Activated CD8-positive, alpha-beta T cell treated with anti-CD3 and anti-CD28 coated beads, Interleukin-2, amount 10 ng/mL, durations not matched to agents 7 days and 5 days (primary cell): Measurements from ENCODE around the gene PSEN1. TPM values are rescaled to one million over a fixed set of nuclear protein-coding genes. Genes with fewer than 3 reads are reported as not detected.
A peak's percentile ranks its signal among the peaks of the same experiment; 100 is the strongest.

Experiments
- ATAC-seq: fragments of 150-1000 bp; cut with Tn5 transposase; one replicate; pipeline ENCODE4 v1.10.0; 2021; ENCODE audit warnings: moderate library complexity
- CTCF ChIA-PET: fragments of 350-600 bp; sonication (Branson Sonifier 250); formaldehyde crosslinking; loops from one replicate; lab custom pipeline; 2021; ENCODE audit warnings: antibody characterized with exemption; lab: Charles Lee
- POLR2A ChIA-PET: fragments of 350-600 bp; sonication (Branson Sonifier 250); formaldehyde crosslinking; loops from one replicate; lab custom pipeline; 2021; ENCODE audit warnings: antibody characterized with exemption; lab: Charles Lee
- DNase-seq: peaks from one replicate; pipeline ENCODE4 v3.0.0-alpha.2; 2020
- H3K27ac Mint-ChIP-seq: one replicate; pipeline ENCODE4 v1.8.0; 2021; ENCODE audit warnings: mild to moderate bottlenecking, mixed read lengths
- H3K27me3 Mint-ChIP-seq: one replicate; pipeline ENCODE4 v1.8.0; 2021; ENCODE audit warnings: low read depth, mixed read lengths
- H3K36me3 Mint-ChIP-seq: one replicate; pipeline ENCODE4 v1.8.0; 2021; ENCODE audit warnings: low read depth, mixed read lengths
- H3K4me1 Mint-ChIP-seq: one replicate; pipeline ENCODE4 v1.8.0; 2021; ENCODE audit warnings: low read depth, mixed read lengths
- H3K4me3 Mint-ChIP-seq: one replicate; pipeline ENCODE4 v1.8.0; 2021; ENCODE audit warnings: mild to moderate bottlenecking, mixed read lengths
- H3K9me3 Mint-ChIP-seq: one replicate; pipeline ENCODE4 v1.8.0; 2022; ENCODE audit warnings: mixed read lengths; ENCODE audit not compliant: insufficient read depth
- total RNA-seq, 2 experiments: library from RNA; stranded (reverse); gene quantifications; one replicate each; pipeline ENCODE4 v1.2.3, GENCODE V29; 2021

PSEN1 gene
- total RNA-seq, 2 experiments from 2014 or later, result 33.0 to 33.7 TPM

GRCh38 chr14:73234586-73235394, 98.5 kb downstream of the PSEN1 start:
- H3K4me3 Mint-ChIP-seq, result no peak overlapping the region
- H3K36me3 Mint-ChIP-seq, result no peaks in the 10 kb centered on the region
- DNase-seq (no peak), ATAC-seq (no peak)
- no peak overlapping the region for H3K27ac Mint-ChIP-seq
- POLR2A ChIA-PET, result no interaction called here
- peaks cover 56% of the 10 kb centered on the region for H3K27me3 Mint-ChIP-seq
- no peaks in the 10 kb centered on the region for H3K9me3 Mint-ChIP-seq
- peaks cover 4% of the 10 kb centered on the region for H3K4me1 Mint-ChIP-seq
- CTCF ChIA-PET, result interaction anchor here (0.8 kb wide), 1 partner anchor 58 kb away, joined by 3 read pairs; no protein-coding TSS in a partner anchor

DNA sequence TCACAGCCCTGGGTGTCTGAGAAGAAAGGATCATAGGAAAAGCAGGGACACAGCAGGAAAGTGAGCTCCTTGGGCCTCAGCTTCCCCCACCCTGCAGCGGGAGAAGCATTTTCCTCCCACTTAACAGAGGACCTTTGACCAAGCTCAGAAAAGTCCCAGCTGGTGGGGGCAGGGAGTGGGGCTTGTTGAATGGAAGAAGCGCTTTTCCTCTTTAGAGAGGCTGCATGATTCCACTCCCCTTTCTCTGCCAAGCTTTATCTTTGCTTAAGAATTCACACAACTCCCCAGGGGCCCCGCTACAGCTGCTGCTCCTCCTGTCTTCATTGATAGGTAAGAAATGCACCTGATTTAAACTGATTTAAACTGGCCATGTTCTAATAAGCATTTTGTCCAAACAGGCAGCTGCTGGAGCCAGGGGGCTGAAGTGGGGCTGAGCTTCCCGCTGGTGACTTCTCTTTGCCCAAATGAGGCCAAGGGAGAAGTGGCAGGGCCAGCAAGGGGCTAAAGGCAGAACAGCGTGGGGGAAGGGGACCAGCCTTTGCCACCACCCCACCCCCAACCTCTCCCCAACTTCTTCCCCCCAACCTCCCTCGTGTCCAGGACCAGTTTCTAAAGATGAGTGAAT, 99.3 kb downstream of the PSEN1 start:
- CTCF ChIA-PET, result interaction anchor here (0.8 kb wide), 1 partner anchor 59 kb away, joined by 3 read pairs; no protein-coding TSS in a partner anchor

GRCh38 chr14:73236157-73236556, 99.8 kb downstream of the PSEN1 start:
- DNase-seq, result no peak
- H3K27ac Mint-ChIP-seq, result no peak overlapping the region
- no peaks in the 10 kb centered on the region for H3K36me3 Mint-ChIP-seq
- CTCF ChIA-PET, result no interaction called here
- POLR2A ChIA-PET, result no interaction called here
- ATAC-seq, result no peak
- H3K4me1 Mint-ChIP-seq, result peaks cover 9% of the 10 kb centered on the region
- H3K4me3 Mint-ChIP-seq, result no peak overlapping the region
- peaks cover 66% of the 10 kb centered on the region for H3K27me3 Mint-ChIP-seq
- no peaks in the 10 kb centered on the region for H3K9me3 Mint-ChIP-seq

More for the DNA sequence above, 99.3 kb downstream of the PSEN1 start:
- POLR2A ChIA-PET, result no interaction called here
- H3K9me3 Mint-ChIP-seq, result no peaks in the 10 kb centered on the region
- DNase-seq, result no peak
- peaks cover 5% of the 10 kb centered on the region for H3K4me1 Mint-ChIP-seq
- peaks cover 61% of the 10 kb centered on the region for H3K27me3 Mint-ChIP-seq
- H3K36me3 Mint-ChIP-seq, result no peaks in the 10 kb centered on the region
- no peak for ATAC-seq
- H3K27ac Mint-ChIP-seq, result no peak overlapping the region
- no peak overlapping the region for H3K4me3 Mint-ChIP-seq

DNA sequence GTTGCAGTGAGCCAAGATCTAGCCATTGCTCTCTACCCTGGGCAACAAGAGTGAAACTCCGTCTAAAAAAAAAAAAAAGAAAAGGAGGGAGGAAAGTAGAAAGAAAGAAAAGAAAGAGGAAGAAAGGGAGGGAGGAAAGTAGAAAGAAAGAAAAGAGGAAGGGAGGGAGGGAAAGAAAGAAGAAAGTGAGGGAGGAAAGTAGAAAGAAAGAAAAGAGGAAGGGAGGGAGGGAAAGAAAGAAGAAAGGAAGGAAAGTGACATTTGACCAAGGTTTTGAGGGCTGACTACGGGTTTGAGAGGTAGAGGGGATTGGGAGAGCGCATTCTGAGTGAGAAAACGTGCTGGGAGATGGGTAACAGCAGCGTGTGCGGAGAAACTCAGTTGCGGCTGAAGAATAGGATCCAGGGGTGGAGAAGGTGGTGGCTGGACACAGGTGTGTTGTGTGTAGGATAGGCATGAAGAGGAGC, 100.5 kb downstream of the PSEN1 start:
- peak overlapping the region; percentile 40 for H3K4me3 Mint-ChIP-seq
- no peaks in the 10 kb centered on the region for H3K36me3 Mint-ChIP-seq
- no peak overlapping the region for H3K27ac Mint-ChIP-seq
- CTCF ChIA-PET, result no interaction called here
- DNase-seq (no peak), ATAC-seq (peak; percentile 7)
- peaks cover 69% of the 10 kb centered on the region for H3K27me3 Mint-ChIP-seq
- no peaks in the 10 kb centered on the region for H3K9me3 Mint-ChIP-seq
- H3K4me1 Mint-ChIP-seq, result peaks cover 9% of the 10 kb centered on the region
- POLR2A ChIA-PET, result no interaction called here

GRCh38 chr14:73237219-73237785, 101.0 kb downstream of the PSEN1 start, which contains the start of gene PAPLN:
Gene PAPLN (plus strand): TSS chr14:73237506. CDS start chr14:73239779, 2,273 bp downstream.
- H3K4me1 Mint-ChIP-seq, result peaks cover 9% of the 10 kb centered on the region
- peak within 1 kb of the TSS; percentile 40 for H3K4me3 Mint-ChIP-seq
- POLR2A ChIA-PET, result no interaction called here
- H3K27ac Mint-ChIP-seq, result no peak within 1 kb of the TSS
- no peaks in the 10 kb centered on the region for H3K9me3 Mint-ChIP-seq
- no peaks in the 10 kb centered on the region for H3K36me3 Mint-ChIP-seq
- DNase-seq (no peak), ATAC-seq (peak; percentile 38)
- H3K27me3 Mint-ChIP-seq, result peaks cover 72% of the 10 kb centered on the region
- CTCF ChIA-PET, result no interaction called here

DNA sequence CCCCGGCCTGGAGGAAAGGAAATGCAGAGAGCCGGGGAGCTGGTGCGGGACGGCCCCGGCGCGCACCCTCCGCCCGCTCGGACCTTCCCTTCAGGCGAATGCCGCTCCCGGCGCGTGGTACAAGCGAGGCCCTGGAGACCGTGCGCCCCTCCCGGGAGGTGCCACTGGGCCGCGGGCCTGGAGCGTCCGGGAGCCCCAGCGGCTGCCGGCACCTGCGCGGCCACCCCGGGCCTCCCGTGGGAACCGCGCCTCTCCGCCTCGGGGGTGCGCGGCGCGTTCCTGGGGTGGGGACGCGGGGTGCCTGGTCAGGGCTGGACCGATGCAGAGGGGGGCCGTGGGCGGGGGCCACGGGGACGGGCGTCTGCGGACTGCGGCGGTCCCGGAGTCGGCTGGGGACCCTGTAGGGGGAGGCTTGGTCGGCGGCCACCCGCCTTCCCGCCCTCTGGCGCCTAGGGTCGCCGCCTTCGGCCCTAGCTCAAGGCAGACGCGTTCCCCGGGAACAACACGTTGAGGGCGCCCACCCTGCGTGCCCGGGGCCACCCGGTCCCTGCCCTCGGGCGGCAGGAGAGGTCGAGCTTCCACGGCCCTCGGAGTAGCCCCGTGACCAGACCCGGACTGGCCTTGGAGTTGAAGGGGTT, 101.6 kb downstream of the PSEN1 start:
- H3K27me3 Mint-ChIP-seq, result peaks cover 71% of the 10 kb centered on the region
- no peaks in the 10 kb centered on the region for H3K9me3 Mint-ChIP-seq
- peak; percentile 31 for ATAC-seq
- peaks cover 14% of the 10 kb centered on the region for H3K4me1 Mint-ChIP-seq
- no peak for DNase-seq
- ChIA-PET POLR2A (no interaction called here), CTCF (no interaction called here)
- no peaks in the 10 kb centered on the region for H3K36me3 Mint-ChIP-seq
- peak overlapping the region; percentile 15 for H3K4me3 Mint-ChIP-seq
- H3K27ac Mint-ChIP-seq, result no peak overlapping the region

DNA sequence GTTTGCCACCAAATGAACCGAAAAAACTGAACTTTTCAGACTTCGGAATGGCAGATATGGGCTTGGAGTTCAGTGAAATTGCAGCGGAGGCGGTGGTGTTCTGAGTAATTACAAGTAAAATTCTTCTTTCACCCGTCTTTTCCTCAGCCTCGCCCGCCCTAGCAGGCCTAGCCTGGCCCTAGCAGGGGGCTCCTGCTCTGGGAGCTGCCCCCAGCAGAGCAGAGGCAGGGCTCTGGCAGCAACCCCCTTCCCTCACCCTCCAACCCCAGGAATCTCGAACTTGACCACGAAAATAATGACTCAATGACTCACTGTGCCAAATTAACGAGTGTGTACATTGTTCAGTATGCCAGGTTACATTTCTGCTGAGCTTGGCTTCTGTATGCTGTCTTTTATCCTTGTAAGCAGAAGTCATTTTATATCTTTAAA, 102.1 kb downstream of the PSEN1 start:
- POLR2A ChIA-PET, result no interaction called here
- Mint-ChIP-seq H3K4me1 (peaks cover 19% of the 10 kb centered on the region), H3K9me3 (no peaks in the 10 kb centered on the region), H3K27ac (no peak overlapping the region), H3K36me3 (no peaks in the 10 kb centered on the region), H3K4me3 (peak overlapping the region; percentile 15), H3K27me3 (peaks cover 72% of the 10 kb centered on the region)
- DNase-seq, result no peak
- CTCF ChIA-PET, result no interaction called here
- ATAC-seq, result no peak

GRCh38 chr14:73238941-73239340, 102.6 kb downstream of the PSEN1 start:
- ChIA-PET POLR2A (no interaction called here), CTCF (no interaction called here)
- peaks cover 24% of the 10 kb centered on the region for H3K4me1 Mint-ChIP-seq
- H3K27ac Mint-ChIP-seq, result no peak overlapping the region
- DNase-seq, result no peak
- no peak for ATAC-seq
- H3K4me3 Mint-ChIP-seq, result no peak overlapping the region
- H3K36me3 Mint-ChIP-seq, result no peaks in the 10 kb centered on the region
- peaks cover 71% of the 10 kb centered on the region for H3K27me3 Mint-ChIP-seq
- no peaks in the 10 kb centered on the region for H3K9me3 Mint-ChIP-seq

- CTCF ChIA-PET, result no interaction called here
- H3K27me3 Mint-ChIP-seq, result peaks cover 70% of the 10 kb centered on the region
- POLR2A ChIA-PET, result no interaction called here
- H3K9me3 Mint-ChIP-seq, result no peaks in the 10 kb centered on the region
- no peak for ATAC-seq
- no peak overlapping the region for H3K27ac Mint-ChIP-seq
- DNase-seq, result no peak
- no peak overlapping the region for H3K4me3 Mint-ChIP-seq
- H3K36me3 Mint-ChIP-seq, result no peaks in the 10 kb centered on the region
- peaks cover 24% of the 10 kb centered on the region for H3K4me1 Mint-ChIP-seq
These were observed 103.3 kb downstream of the PSEN1 start for GRCh38 chr14:73239393-73240241.

GRCh38 chr14:73240816-73241480, 104.6 kb downstream of the PSEN1 start:
- H3K4me1 Mint-ChIP-seq, result peaks cover 28% of the 10 kb centered on the region
- ChIA-PET CTCF (no interaction called here), POLR2A (no interaction called here)
- H3K9me3 Mint-ChIP-seq, result no peaks in the 10 kb centered on the region
- H3K27me3 Mint-ChIP-seq, result peaks cover 63% of the 10 kb centered on the region
- no peak overlapping the region for H3K4me3 Mint-ChIP-seq
- H3K36me3 Mint-ChIP-seq, result no peaks in the 10 kb centered on the region
- no peak for DNase-seq
- no peak overlapping the region for H3K27ac Mint-ChIP-seq
- ATAC-seq, result no peak
